DMS79 (cell line): ENCODE data around the gene BMP7.

ENCODE experiments used
- DNase-seq: peaks from one replicate; lab custom pipeline; 2025; lab: John Stamatoyannopoulos, UW

BMP7 gene

DNA sequence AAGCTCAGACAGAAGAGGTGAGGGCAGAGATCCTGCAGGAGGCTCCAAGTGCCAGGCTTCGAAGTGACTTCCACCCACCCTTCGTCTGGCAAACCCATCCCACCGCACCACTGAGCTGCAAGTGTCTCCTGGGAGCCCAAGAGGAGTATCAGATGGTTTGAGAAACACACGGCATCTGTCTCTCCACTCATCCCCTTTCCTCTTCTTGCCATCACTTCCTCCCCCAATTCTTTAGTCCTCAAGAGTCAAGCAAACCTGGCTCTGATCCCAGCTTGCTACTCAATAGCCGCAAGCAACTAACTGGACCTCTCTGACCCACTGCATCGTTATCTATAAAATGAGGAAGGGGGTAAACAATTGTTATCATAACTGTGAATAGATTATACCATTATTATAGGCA, 142.1 kb downstream of the BMP7 start:
- peak; percentile 69 for DNase-seq

DNA sequence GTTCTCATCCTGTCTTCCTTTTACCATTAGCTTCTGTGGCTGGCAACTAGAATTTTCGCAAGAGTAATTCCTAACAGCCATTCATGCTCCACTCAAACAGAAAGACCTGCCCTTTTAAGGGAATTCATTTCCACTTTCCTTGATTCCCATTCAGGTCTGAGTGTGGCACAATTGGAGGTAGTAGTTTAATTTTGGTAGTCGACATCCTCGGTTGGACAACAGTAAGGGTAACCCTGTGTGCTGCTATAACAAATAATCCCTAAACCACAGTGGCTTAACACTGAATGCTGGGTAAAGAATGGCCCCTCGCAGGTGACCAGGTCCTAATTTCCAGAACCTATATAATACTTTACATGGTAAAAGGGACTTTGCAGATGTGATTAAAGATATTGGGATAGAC, 142.9 kb downstream of the BMP7 start:
- no peak for DNase-seq

DNA sequence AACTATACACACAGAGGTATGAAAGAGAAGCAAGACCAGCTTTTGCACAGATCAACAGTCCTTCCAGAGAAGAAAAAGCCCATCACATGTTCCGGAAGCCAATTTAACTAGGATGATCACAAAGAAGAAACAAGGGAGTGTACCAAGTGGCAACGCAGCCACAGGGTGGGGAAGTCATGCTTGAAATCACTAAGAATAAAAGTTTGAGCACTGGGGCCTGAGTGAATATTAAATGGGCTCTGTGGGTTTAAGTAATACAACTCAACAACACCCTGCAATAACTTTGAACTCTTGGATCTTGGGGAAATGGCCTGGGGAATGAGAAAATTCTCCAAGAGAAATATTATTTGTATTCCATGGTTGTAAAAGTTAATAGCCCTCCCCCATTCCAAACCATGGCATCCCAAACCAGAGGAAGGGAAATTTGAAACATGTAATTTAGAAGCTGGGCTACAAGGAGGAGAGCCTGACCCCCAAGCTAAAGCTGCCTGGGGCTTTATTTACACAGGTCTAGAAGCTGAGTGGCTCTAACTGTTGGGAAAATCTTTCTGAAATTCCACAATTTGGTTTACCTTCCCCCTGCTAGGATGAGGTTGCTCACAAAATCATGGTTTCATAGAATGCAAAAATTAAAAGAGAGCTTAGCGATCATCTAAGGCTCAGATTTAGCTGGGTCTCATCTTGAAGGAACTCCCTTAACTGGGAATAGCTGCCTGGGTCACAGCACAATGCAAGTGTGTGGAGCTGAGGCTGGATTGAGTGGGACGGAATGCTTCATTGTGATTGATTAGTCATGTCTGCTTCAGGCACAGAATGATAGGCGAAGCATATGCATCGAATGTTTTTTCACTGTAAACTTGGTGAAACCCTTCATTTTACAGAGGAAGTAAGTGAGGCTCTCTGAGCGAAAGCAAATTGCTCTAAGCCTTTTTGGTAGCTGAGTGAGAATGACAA, 143.6 kb downstream of the BMP7 start:
- no peak for DNase-seq

DNA sequence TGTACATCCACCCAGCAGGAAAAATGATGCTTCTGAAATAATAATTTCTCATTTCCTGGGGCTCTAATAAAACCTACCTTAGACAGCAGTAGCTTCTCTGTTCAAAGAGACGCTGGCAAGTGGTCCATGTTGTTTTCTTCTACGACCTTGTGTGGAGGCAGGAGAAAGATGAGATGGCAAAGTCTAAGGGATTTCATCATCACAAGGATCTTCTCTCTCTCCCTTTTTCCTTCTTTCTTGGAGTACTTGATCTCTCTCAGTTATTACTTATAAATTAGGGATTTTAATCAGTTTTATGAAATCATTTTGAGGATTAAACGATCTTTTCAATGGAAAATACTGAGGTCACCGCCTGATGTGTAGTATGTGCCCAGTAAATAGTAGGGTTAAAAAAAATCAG, 147.5 kb downstream of the BMP7 start:
- no peak for DNase-seq
